ENCODE results near the gene TRAPPC2L.
A peak's percentile ranks its signal among the peaks of the same experiment; 100 is the strongest.

Gene TRAPPC2L

DNA sequence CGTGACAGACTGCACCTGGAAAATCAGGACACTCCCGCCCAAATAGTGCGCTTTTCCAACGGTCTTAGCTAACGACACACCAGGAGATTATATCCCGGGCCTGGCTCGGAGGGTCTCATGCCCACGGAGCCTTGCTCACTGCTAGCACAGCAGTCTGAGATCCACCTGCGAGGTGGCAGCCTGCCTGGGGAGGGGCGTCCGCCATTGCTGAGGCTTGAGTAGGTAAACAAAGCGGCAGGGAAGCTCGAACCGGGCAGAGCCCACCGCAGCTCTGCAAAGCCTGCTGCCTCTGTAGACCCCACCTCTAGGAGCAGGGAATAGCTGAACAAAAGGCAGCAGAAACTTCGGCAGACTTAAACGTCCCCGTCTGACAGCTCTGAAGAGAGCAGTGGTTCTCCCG, 5.3 kb upstream of the TRAPPC2L start:
- peaks cover 12% of the 10 kb centered on the region for H3K79me2 ChIP-seq (ENCODE audit: control insufficient read depth, insufficient read depth, low read length, unreplicated experiment)
- H3K36me3 ChIP-seq (ENCODE audit: insufficient read depth, low read length) = no peaks in the 10 kb centered on the region
- H2AFZ ChIP-seq (ENCODE audit: low read length, unreplicated experiment) = no peak overlapping the region
- no peaks in the 10 kb centered on the region for H3K27me3 ChIP-seq (ENCODE audit: insufficient read depth, low read length)
- no peak overlapping the region for H3K27ac ChIP-seq (ENCODE audit: low read depth, low read length)
- no peaks in the 10 kb centered on the region for H3K4me1 ChIP-seq (ENCODE audit: control insufficient read depth, insufficient read depth, low read length, unreplicated experiment)
- H3K4me3 ChIP-seq (ENCODE audit: low read depth, low read length) = no peak overlapping the region

GRCh38 chr16:88853325-88853941, 3.5 kb upstream of the TRAPPC2L start:
- Histone ChIP-seq H3K27ac (ENCODE audit: low read depth, low read length) (no peak overlapping the region), H3K4me1 (ENCODE audit: control insufficient read depth, insufficient read depth, low read length, unreplicated experiment) (peaks cover 6% of the 10 kb centered on the region), H3K4me3 (ENCODE audit: low read depth, low read length) (no peak overlapping the region), H3K27me3 (ENCODE audit: insufficient read depth, low read length) (no peaks in the 10 kb centered on the region), H3K79me2 (ENCODE audit: control insufficient read depth, insufficient read depth, low read length, unreplicated experiment) (peaks cover 19% of the 10 kb centered on the region), H2AFZ (ENCODE audit: low read length, unreplicated experiment) (no peak overlapping the region), H3K36me3 (ENCODE audit: insufficient read depth, low read length) (no peaks in the 10 kb centered on the region)

DNA sequence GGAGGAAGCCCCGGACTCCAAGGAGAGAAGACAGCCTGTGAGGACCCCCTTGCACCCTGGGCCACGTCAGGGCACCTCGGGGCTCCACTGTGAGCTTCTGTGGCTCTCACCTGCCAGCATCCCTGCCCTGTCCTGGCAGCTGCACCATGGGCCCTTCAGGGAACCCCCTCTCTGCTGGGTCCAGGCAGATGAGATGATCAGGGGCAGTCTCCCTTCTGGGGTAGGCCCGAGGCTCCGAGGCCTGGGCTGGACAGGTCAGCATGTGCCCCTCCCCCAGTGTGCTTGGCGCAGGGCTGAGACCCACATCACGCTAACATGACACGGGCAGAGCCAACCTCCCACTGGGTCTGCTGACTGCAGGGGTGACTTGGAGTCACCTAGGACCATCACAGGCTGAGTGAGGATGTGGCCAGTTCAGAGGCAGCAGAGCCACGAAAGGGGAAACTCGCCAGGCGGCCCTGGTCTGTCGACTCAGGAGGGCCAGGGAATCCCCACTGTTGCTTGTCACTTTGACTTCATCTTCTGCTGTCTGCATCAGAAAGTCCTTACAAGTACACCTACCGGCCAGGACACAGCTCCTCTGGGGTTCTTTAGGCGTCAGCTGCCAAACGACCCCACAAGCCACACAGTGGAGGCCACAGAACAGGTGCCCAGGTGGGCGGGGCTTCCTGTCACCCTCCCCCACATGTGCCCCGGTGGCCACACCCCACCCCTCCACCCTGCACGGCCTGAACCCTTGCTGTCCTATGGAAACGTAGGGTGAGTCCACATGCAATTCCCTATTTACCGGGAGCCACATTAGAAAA, 2.4 kb upstream of the TRAPPC2L start:
- no peak overlapping the region for H3K27ac ChIP-seq (ENCODE audit: low read depth, low read length)
- H3K36me3 ChIP-seq (ENCODE audit: insufficient read depth, low read length) = no peaks in the 10 kb centered on the region
- H2AFZ ChIP-seq (ENCODE audit: low read length, unreplicated experiment) = no peak overlapping the region
- peaks cover 23% of the 10 kb centered on the region for H3K79me2 ChIP-seq (ENCODE audit: control insufficient read depth, insufficient read depth, low read length, unreplicated experiment)
- peaks cover 7% of the 10 kb centered on the region for H3K4me1 ChIP-seq (ENCODE audit: control insufficient read depth, insufficient read depth, low read length, unreplicated experiment)
- H3K4me3 ChIP-seq (ENCODE audit: low read depth, low read length) = no peak overlapping the region
- no peaks in the 10 kb centered on the region for H3K27me3 ChIP-seq (ENCODE audit: insufficient read depth, low read length)

DNA sequence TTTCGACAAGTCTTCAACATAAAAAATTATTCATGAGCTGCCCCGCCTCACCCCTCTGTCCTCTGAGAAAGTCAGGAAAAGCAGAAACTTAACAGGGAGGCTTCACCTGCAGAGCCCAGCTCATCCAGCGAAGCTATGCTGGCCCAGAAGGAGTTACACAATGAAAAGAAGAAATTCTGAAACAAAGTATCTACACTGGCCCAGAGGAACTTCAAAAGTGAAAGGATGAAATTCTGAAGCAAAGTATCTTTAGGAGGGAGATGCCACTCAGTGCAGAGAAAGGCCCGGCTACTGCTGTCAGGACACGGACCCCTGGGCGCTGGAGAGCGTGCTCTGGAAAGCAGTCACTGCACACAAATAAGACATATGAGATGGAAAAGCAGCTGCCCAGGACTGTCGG, 1.8 kb upstream of the TRAPPC2L start:
- peaks cover 23% of the 10 kb centered on the region for H3K79me2 ChIP-seq (ENCODE audit: control insufficient read depth, insufficient read depth, low read length, unreplicated experiment)
- no peak overlapping the region; the same call in 1 of the 2 replicates for H3K4me3 ChIP-seq (ENCODE audit: low read depth, low read length)
- peaks cover 7% of the 10 kb centered on the region for H3K4me1 ChIP-seq (ENCODE audit: control insufficient read depth, insufficient read depth, low read length, unreplicated experiment)
- no peak overlapping the region for H3K27ac ChIP-seq (ENCODE audit: low read depth, low read length)
- no peak overlapping the region for H2AFZ ChIP-seq (ENCODE audit: low read length, unreplicated experiment)
- no peaks in the 10 kb centered on the region for H3K27me3 ChIP-seq (ENCODE audit: insufficient read depth, low read length)
- H3K36me3 ChIP-seq (ENCODE audit: insufficient read depth, low read length) = peaks cover under 1% of the 10 kb centered on the region; the same call in 1 of the 2 replicates

DNA sequence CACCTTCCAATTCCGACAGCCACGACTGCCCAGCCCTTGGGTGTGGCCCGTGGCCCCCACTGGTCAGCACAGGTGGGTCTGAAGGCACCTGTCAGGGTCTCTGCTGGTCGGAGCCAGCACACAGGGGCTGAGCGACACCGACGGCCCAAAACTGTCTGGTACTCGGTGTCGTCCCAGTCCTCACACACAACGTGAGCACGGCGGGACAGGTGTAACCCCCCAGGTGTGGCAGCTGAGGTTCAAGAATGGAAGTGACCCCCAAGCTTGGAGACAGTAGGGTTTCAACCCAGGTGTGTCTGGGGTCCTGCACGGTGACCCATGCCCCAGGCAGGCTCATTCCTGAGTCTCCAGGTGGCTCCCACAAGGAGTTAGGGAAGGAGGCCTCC, 1.2 kb upstream of the TRAPPC2L start:
- Histone ChIP-seq H3K4me3 (ENCODE audit: low read depth, low read length) (peak overlapping the region; percentile 84), H3K27ac (ENCODE audit: low read depth, low read length) (no peak overlapping the region)

GRCh38 chr16:88856122-88856827, 652 bp upstream of the TRAPPC2L start:
- no peak overlapping the region for H2AFZ ChIP-seq (ENCODE audit: low read length, unreplicated experiment)
- no peak overlapping the region for H3K27ac ChIP-seq (ENCODE audit: low read depth, low read length)

More for the DNA sequence above, 1.2 kb upstream of the TRAPPC2L start:
- H3K27me3 ChIP-seq (ENCODE audit: insufficient read depth, low read length) = no peaks in the 10 kb centered on the region
- H2AFZ ChIP-seq (ENCODE audit: low read length, unreplicated experiment) = no peak overlapping the region
- peaks cover 3% of the 10 kb centered on the region; the same call in 1 of the 2 replicates for H3K36me3 ChIP-seq (ENCODE audit: insufficient read depth, low read length)
- peaks cover 7% of the 10 kb centered on the region for H3K4me1 ChIP-seq (ENCODE audit: control insufficient read depth, insufficient read depth, low read length, unreplicated experiment)
- H3K79me2 ChIP-seq (ENCODE audit: control insufficient read depth, insufficient read depth, low read length, unreplicated experiment) = peaks cover 23% of the 10 kb centered on the region

DNA sequence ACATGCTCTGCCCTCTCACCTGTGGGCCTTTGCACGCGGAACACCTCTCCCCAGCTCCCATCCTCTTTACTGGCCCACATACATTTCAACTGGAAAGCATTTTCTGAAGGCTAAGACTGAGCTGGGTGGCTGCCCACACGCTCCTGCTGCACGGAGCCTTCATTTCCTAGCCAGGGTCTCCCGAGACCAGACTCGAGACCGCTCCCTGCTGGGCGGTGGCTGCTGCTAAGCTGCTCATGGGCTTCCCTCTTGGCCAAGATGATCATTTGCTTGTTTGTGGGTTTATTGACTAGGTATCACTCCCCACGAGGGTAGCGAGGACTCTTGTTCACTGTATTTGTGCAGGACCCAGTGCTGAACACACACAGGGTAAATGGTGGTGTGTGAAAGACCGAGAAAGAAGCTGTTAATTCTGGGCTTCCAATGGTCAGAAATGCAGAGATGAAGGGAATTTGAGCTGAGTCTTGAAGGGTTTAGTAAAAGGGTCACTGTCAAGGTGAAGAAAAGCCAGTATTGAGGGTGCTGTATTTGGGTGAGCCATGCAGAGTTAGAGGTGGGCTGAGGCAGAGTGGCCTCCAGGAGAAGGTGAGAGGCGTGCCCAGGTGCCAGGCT, 907 bp downstream of the TRAPPC2L start:
- H3K36me3 ChIP-seq (ENCODE audit: insufficient read depth, low read length) = peaks cover 3% of the 10 kb centered on the region; the same call in 1 of the 2 replicates

More at GRCh38 chr16:88856122-88856827, 652 bp upstream of the TRAPPC2L start:
- H3K79me2 ChIP-seq (ENCODE audit: control insufficient read depth, insufficient read depth, low read length, unreplicated experiment) = peaks cover 23% of the 10 kb centered on the region
- H3K4me1 ChIP-seq (ENCODE audit: control insufficient read depth, insufficient read depth, low read length, unreplicated experiment) = peaks cover 7% of the 10 kb centered on the region
- peak overlapping the region; percentile 84 for H3K4me3 ChIP-seq (ENCODE audit: low read depth, low read length)
- no peaks in the 10 kb centered on the region for H3K27me3 ChIP-seq (ENCODE audit: insufficient read depth, low read length)
- H3K36me3 ChIP-seq (ENCODE audit: insufficient read depth, low read length) = peaks cover 3% of the 10 kb centered on the region; the same call in 1 of the 2 replicates

GRCh38 chr16:88859381-88860091, 2.6 kb downstream of the TRAPPC2L start:
- Histone ChIP-seq H3K27ac (ENCODE audit: low read depth, low read length) (no peak overlapping the region), H3K4me1 (ENCODE audit: control insufficient read depth, insufficient read depth, low read length, unreplicated experiment) (peaks cover 7% of the 10 kb centered on the region), H3K36me3 (ENCODE audit: insufficient read depth, low read length) (peaks cover 3% of the 10 kb centered on the region; the same call in 1 of the 2 replicates), H3K79me2 (ENCODE audit: control insufficient read depth, insufficient read depth, low read length, unreplicated experiment) (peaks cover 22% of the 10 kb centered on the region), H3K4me3 (ENCODE audit: low read depth, low read length) (no peak overlapping the region), H2AFZ (ENCODE audit: low read length, unreplicated experiment) (no peak overlapping the region), H3K27me3 (ENCODE audit: insufficient read depth, low read length) (no peaks in the 10 kb centered on the region)

More for the DNA sequence above, 907 bp downstream of the TRAPPC2L start:
- no peaks in the 10 kb centered on the region for H3K27me3 ChIP-seq (ENCODE audit: insufficient read depth, low read length)
- peak overlapping the region; percentile 40; the same call in 1 of the 2 replicates for H3K27ac ChIP-seq (ENCODE audit: low read depth, low read length)
- peak overlapping the region; percentile 84 for H2AFZ ChIP-seq (ENCODE audit: low read length, unreplicated experiment)
- peak overlapping the region; percentile 84 for H3K4me3 ChIP-seq (ENCODE audit: low read depth, low read length)
- H3K4me1 ChIP-seq (ENCODE audit: control insufficient read depth, insufficient read depth, low read length, unreplicated experiment) = peaks cover 7% of the 10 kb centered on the region
- H3K79me2 ChIP-seq (ENCODE audit: control insufficient read depth, insufficient read depth, low read length, unreplicated experiment) = peaks cover 23% of the 10 kb centered on the region

- peaks cover 7% of the 10 kb centered on the region for H3K4me1 ChIP-seq (ENCODE audit: control insufficient read depth, insufficient read depth, low read length, unreplicated experiment)
- H3K4me3 ChIP-seq (ENCODE audit: low read depth, low read length) = no peak overlapping the region
- H2AFZ ChIP-seq (ENCODE audit: low read length, unreplicated experiment) = no peak overlapping the region
- H3K27me3 ChIP-seq (ENCODE audit: insufficient read depth, low read length) = no peaks in the 10 kb centered on the region
- peaks cover 10% of the 10 kb centered on the region for H3K79me2 ChIP-seq (ENCODE audit: control insufficient read depth, insufficient read depth, low read length, unreplicated experiment)
- no peak overlapping the region for H3K27ac ChIP-seq (ENCODE audit: low read depth, low read length)
- peaks cover 3% of the 10 kb centered on the region; the same call in 1 of the 2 replicates for H3K36me3 ChIP-seq (ENCODE audit: insufficient read depth, low read length)
Observed at GRCh38 chr16:88861359-88861758, 4.4 kb downstream of the TRAPPC2L start.

- H3K27ac ChIP-seq (ENCODE audit: low read depth, low read length) = no peak overlapping the region
- peaks cover 6% of the 10 kb centered on the region for H3K4me1 ChIP-seq (ENCODE audit: control insufficient read depth, insufficient read depth, low read length, unreplicated experiment)
- H3K27me3 ChIP-seq (ENCODE audit: insufficient read depth, low read length) = no peaks in the 10 kb centered on the region
- peaks cover 3% of the 10 kb centered on the region; the same call in 1 of the 2 replicates for H3K36me3 ChIP-seq (ENCODE audit: insufficient read depth, low read length)
- no peak overlapping the region for H2AFZ ChIP-seq (ENCODE audit: low read length, unreplicated experiment)
- H3K4me3 ChIP-seq (ENCODE audit: low read depth, low read length) = no peak overlapping the region
- peaks cover 7% of the 10 kb centered on the region for H3K79me2 ChIP-seq (ENCODE audit: control insufficient read depth, insufficient read depth, low read length, unreplicated experiment)
Observed at GRCh38 chr16:88862968-88863367, 6.0 kb downstream of the TRAPPC2L start.
